Osteocyte (in vitro differentiated cells): Measurements from ENCODE around the gene RASAL1. TPM values are rescaled to one million over a fixed set of nuclear protein-coding genes. Genes with fewer than 3 reads are reported as not detected.

Experiments
- DNase-seq: peaks from one replicate; pipeline ENCODE4 v3.0.0; 2021; ENCODE audit warnings: mixed read lengths; ENCODE audit not compliant: unreplicated experiment; ENCODE audit errors: extremely low spot score
- H3K27ac Mint-ChIP-seq: one replicate; pipeline ENCODE4 v1.8.0; 2021; ENCODE audit warnings: mild to moderate bottlenecking, mixed read lengths; ENCODE audit not compliant: unreplicated experiment
- H3K27me3 Mint-ChIP-seq: one replicate; pipeline ENCODE4 v1.8.0; 2021; ENCODE audit warnings: mixed read lengths; ENCODE audit not compliant: unreplicated experiment
- H3K36me3 Mint-ChIP-seq: one replicate; pipeline ENCODE4 v1.8.0; 2021; ENCODE audit warnings: mixed read lengths; ENCODE audit not compliant: unreplicated experiment
- H3K4me1 Mint-ChIP-seq: one replicate; pipeline ENCODE4 v1.8.0; 2021; ENCODE audit warnings: mixed read lengths; ENCODE audit not compliant: unreplicated experiment
- H3K4me3 Mint-ChIP-seq: one replicate; pipeline ENCODE4 v1.8.0; 2021; ENCODE audit warnings: mild to moderate bottlenecking, moderate library complexity, mixed read lengths; ENCODE audit not compliant: unreplicated experiment
- H3K9me3 Mint-ChIP-seq: one replicate; pipeline ENCODE4 v1.8.0; 2021; ENCODE audit warnings: mixed read lengths; ENCODE audit not compliant: unreplicated experiment
- total RNA-seq: library from RNA; stranded (reverse); gene quantifications from 2 replicates; pipeline ENCODE4 v1.2.1, GENCODE V29; 2021
- TF ChIP-seq, protein P1 (sequence below): fragments of 200-600 bp; sonication (generic); IDR thresholded peaks from 2 replicates; pipeline ENCODE4 v1.5.0; 2021; ENCODE audit warnings: antibody characterized with exemption, mild to moderate bottlenecking, moderate library complexity

RASAL1 gene
- total RNA-seq, 1 donor from 2014 or later: not detected

DNA sequence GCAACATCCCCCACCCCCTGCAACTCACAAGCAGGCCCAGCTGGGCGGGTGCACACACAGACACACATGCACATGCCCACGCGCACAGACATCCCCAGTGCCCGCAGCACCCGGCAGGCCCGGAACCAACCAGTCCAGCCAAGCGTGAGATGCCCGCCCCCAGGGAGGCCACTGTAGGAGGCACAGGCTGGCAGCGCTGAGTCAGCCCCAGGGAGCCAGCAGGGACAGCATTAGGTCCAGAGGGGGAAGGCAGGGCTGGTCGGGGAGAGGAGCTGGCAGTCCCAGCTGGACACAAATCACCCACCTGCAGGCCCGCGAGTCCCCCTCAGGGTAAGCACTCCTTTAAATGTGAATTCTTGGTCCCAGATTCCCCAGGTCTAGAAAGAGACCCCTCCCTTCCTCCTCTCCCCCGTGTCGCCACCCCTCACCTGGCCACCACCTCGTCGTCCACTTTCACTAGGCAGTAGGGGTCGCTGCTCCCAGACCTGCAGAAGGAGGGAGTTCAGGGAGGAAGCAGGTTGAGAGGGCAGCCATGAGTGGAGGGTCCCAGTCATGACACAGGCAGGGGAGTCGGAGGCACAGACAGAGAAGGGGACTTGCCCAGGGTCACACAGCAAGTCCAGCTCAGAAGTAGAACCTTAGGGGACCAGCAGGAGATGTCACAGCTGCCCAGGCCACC lies 5.0 kb downstream of the RASAL1 start:
- no peaks in the 10 kb centered on the region for H3K36me3 Mint-ChIP-seq
- no peak overlapping the region for H3K27ac Mint-ChIP-seq
- peaks cover 22% of the 10 kb centered on the region for H3K27me3 Mint-ChIP-seq
- no peak for DNase-seq
- no peaks in the 10 kb centered on the region for H3K4me1 Mint-ChIP-seq
- H3K9me3 Mint-ChIP-seq: no peaks in the 10 kb centered on the region
- TF ChIP-seq, protein P1, sequence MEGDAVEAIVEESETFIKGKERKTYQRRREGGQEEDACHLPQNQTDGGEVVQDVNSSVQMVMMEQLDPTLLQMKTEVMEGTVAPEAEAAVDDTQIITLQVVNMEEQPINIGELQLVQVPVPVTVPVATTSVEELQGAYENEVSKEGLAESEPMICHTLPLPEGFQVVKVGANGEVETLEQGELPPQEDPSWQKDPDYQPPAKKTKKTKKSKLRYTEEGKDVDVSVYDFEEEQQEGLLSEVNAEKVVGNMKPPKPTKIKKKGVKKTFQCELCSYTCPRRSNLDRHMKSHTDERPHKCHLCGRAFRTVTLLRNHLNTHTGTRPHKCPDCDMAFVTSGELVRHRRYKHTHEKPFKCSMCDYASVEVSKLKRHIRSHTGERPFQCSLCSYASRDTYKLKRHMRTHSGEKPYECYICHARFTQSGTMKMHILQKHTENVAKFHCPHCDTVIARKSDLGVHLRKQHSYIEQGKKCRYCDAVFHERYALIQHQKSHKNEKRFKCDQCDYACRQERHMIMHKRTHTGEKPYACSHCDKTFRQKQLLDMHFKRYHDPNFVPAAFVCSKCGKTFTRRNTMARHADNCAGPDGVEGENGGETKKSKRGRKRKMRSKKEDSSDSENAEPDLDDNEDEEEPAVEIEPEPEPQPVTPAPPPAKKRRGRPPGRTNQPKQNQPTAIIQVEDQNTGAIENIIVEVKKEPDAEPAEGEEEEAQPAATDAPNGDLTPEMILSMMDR: peak; percentile 5
- H3K4me3 Mint-ChIP-seq: no peak overlapping the region

DNA sequence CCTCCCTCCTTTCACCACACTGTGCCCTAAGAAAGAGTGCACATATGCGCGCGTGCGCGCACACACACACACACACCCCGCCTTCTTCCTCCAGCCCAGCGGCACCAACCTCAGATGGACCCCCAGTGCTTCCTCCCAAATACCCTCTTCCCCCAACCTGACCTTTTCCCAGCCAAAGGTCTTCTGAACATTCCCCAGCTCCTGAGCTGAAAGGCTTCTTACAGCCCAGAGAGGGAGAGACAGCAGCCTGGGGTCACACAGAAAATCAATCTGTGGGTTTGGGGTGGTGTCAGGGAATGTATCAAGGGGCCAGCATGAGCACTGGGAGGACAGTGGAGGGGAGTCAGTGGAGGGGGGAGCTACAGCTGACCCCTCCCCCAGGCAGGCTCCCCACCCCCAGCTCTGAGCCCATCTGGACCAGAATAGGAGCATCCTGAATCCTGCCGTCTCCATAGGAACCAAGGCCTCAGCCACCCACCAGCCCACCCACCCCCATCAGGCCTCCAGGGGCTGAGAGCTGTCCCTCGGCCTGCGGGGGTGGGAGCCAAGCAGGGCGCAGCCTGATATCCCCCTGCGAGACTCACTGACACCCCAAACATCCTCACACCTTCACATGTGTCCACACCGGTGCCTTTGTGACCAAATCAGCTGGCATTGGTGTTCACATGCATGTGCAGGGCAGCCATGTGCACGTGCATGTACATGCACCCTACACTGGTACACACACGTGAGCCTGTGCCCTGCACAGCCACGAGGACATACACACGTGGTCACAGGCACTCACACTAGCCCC lies 5.7 kb downstream of the RASAL1 start:
- H3K36me3 Mint-ChIP-seq: no peaks in the 10 kb centered on the region
- peaks cover 21% of the 10 kb centered on the region for H3K27me3 Mint-ChIP-seq
- TF ChIP-seq, protein P1: no peak
- H3K4me1 Mint-ChIP-seq: no peaks in the 10 kb centered on the region
- H3K4me3 Mint-ChIP-seq: no peak overlapping the region
- H3K9me3 Mint-ChIP-seq: no peaks in the 10 kb centered on the region
- DNase-seq: no peak
- H3K27ac Mint-ChIP-seq: no peak overlapping the region

DNA sequence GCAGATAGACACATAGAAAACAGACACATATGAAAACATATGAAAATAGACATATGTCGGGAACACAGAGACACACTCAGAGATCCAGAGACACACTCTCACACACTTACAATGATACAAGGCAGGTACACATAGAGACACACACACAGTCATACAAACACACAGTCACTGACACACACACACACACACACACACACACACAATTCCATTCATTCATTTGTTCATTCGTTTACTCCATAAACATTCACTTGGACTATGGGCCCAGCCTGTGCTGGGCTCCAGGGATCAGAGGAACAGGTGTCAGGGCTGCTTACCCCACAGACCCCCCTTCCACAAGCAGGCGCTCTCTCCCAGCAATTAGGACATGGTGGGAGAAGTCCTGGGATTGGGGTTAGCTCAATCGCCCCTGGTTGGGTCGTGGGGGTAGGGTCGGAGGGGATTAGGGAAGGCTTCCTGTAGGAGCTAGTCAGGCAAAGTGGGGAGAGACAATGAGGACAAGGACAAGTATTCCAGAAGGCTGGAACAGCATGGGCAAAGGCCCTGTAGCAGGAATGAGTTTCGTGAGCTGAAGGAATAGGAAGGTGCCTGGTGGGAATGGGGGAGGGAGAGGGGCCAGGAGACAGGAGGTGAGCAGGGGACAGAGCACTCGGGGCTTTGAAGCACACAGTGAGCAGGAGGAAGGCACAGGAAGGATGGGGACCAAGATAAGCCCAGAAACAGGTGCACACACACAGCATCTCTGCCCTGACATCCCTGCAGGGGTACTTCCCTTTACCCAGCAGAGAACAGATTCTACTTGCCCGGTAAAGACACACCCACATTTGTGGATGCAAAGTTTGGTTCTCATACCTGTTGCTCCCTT lies 6.5 kb downstream of the RASAL1 start:
- H3K27ac Mint-ChIP-seq: no peak overlapping the region
- H3K27me3 Mint-ChIP-seq: peaks cover 21% of the 10 kb centered on the region
- H3K9me3 Mint-ChIP-seq: no peaks in the 10 kb centered on the region
- TF ChIP-seq, protein P1: no peak
- no peak for DNase-seq
- H3K4me3 Mint-ChIP-seq: no peak overlapping the region
- H3K36me3 Mint-ChIP-seq: no peaks in the 10 kb centered on the region
- H3K4me1 Mint-ChIP-seq: no peaks in the 10 kb centered on the region

DNA sequence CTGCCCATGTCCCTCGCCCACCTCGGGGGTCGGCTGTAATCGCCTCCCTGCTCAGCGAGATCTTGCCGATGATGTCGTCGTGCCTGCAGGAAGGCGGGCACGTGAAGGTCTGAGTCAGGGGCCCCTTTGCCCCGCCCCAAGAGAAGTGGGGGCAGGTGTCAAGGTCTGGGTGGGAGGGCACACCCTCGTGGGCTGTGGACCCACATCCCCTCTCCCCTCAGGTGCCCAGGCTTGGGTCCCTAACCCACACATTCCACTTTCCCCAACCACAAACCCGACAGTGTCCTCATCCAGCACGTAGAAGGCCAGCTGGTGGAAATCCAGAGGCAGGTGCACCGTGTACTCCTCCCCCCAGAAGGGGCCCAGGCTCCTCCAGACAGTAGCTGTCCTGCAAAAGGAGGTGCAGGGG lies 7.8 kb downstream of the RASAL1 start:
- peaks cover 29% of the 10 kb centered on the region for H3K27me3 Mint-ChIP-seq
- no peaks in the 10 kb centered on the region for H3K36me3 Mint-ChIP-seq
- DNase-seq: no peak
- no peak overlapping the region for H3K4me3 Mint-ChIP-seq
- H3K27ac Mint-ChIP-seq: no peak overlapping the region
- peaks cover 7% of the 10 kb centered on the region for H3K9me3 Mint-ChIP-seq
- TF ChIP-seq, protein P1: no peak
- no peaks in the 10 kb centered on the region for H3K4me1 Mint-ChIP-seq
